ENCODE results near the gene FAM107B.
"Not testable (repeated sequence)": the region's sequence is repeated elsewhere in the genome, so short reads cannot be mapped to it uniquely, and the experiment has no call there.

FAM107B gene

DNA sequence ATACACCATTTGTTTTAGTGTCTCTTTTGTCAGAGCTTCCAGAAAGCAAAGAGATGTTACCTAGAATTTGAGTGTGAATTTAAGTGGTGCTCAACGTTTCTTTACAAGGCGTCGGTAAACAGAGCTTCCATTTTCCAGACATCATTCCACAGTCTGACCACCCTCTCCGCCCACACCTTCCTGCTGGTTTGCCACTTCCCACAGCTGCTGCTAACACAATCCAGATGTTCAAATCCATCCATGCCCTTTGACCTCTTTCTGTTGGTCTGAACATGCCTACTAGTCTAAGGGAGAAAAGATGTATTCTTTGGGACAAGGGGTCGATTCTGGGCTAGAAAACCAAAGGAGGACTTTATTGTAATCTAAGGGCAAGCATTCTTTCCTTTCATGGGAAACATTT, 86.1 kb downstream of the FAM107B start:
- DNase-seq, result no peak

DNA sequence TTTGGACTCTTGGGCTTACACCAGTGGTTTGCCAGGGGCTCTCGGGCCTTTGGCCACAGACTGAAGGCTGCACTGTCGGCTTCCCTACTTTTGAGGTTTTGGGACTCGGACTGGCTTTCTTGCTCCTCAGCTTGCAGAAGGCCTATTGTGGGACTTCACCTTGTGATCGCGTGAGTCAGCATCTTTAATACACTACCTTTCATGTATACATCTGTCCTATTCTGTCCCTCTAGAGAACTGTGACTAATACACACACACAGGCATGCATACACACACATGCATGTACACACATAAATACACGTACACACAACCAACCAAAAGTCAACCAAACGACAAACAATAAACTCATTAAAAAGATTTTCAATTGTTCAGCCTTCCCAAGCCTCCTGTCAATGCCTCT, 86.5 kb downstream of the FAM107B start:
- DNase-seq, result not testable (repeated sequence)

DNA sequence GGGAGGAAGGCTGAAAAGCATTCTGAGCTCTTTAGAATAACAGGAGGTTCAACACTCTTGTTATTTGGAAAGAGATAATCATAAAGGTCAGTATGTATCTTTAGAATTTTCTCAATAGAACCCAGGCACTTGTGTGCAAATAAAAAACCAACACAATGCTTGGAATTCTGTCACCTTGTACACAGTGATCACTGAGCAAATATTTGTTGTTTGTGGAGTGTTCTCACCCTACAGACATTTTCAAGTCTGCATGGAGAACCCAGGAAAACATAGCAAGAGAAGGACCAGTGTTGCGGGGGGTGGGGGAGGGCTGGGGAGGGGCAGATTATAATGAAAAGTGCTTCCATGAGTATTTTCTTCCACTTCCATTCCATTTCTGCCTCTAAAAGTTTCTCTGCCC, 87.4 kb downstream of the FAM107B start:
- DNase-seq, result no peak

DNA sequence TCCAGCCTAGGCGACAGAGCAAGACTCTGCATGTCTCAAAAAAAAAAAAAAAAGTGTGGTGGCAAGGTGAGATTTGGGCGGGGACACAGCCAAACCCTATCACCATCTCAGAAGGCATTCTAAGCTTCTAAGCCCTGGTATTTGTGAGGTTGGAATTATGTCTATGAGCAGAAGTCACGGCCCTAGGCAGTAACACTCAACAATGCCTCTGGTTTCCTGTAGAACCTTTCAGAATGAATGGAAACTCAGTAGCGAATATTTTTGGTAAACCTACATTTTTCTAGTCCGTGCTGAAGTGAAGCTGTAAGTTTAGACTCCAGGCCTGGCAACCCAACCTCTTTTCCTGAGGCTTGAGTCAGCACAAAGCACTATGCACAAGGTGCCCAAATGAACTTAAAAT, 88.3 kb downstream of the FAM107B start:
- DNase-seq, result no peak

DNA sequence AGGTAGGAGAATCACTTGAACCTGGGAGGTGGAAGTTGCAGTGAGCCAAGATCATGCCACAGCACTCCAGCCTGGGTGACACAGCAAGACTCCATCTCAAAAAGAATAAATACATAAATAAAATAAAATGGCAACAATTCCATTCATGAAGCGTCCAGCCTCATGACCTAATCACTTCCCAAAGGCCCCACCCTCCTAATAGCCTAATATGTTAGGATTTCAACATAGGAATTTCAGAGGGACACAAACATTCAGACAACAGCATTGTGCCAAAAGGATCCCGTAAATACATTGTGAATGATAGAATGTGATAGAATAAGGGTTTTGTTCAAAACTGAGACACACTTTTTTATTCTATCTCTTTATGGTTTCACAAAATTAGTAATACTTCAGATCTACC, 90.3 kb downstream of the FAM107B start:
- DNase-seq, result no peak

DNA sequence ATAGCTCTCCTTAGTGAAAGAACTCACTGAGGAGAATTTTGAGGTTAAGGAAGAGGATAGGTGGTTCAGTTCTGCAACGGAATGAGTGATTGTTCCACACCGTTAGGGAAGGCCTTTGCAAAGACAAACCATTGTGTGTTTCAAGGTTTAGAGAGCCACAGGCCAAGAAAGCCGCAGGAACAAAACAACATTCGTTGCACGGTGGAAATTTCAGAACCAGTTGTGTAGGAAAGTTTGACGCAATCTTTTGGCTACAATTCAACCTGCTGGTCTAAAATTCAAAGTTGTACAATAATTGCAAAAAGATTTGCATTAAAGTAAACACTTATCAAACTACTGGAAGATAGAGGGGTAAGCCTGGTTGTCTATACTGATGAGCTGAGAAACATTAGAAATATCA, 91.4 kb downstream of the FAM107B start:
- no peak for DNase-seq

DNA sequence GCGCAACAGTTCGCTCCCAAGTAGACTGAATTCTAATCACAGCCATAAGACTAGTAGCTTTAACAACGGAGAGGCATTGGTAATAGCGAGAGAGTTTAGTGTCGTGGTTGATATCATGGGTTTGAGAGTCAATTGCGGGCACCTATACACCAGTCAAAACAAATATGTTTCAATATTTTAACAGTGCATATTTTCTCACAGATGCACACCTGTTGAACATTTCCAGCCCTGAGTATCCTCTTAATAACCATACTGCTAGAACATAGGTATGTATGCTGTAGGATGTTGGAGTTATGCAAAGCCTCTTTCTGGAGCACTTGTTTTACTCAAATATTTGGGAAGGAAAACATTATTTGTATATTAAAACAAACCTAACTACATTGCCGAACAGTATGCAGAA, 92.9 kb downstream of the FAM107B start:
- no peak for DNase-seq

DNA sequence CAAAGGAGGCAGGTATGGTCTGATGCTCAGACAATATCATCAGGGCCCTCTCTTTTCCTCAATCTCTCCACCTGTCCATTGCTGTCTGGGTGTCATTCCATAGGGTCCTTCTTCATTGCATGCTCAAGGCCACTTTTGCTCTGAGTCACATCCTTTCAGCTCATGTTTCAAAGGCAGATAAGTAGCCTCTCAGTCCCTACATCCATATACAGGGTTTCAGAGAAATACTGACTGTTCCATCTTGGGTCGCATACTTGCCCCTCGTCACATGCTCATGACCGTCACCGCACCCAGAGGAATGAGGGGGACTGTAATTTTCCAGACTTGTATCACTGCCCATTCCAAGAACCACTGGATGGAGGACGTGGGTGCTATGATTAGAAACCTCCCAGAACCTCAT, 93.4 kb downstream of the FAM107B start:
- DNase-seq, result no peak

DNA sequence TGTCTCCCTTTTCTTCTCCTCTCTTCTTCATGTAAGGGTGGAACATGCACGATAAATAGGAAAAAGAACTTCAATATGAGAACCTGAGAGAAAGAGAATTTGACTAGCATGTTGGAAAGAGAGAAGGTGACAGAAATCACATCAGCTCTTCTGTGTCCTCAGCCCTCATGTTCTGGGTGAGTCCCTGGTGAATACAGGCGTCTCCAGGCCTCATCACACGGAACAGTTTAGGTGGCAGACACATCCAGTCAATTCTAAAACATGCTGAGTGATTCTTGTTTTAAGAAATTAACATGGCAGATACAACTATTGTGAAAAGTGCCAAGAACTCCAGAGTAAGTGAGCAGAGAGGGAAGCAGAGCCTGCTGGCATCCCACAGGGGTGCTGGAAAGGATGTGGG, 96.1 kb downstream of the FAM107B start:
- no peak for DNase-seq

DNA sequence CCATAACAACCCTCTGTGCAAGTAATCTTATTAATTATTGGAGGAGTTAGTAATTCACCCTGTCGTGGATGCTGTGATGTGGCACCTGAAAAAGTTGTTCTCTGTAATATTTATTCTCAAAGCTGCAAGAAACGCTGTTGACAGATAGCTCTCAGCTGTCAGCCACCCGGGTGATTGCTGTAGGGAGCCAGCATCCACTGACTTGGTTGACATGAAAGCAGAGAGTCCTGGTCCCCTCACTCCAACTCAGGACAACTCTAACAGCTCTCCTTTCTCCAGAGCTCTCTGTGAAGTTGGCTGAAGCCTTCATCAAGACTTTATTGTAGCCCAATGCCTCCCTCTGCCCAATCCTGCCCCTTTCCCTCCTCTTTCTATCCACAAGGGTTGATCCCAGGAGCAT, 98.0 kb downstream of the FAM107B start:
- no peak for DNase-seq

DNA sequence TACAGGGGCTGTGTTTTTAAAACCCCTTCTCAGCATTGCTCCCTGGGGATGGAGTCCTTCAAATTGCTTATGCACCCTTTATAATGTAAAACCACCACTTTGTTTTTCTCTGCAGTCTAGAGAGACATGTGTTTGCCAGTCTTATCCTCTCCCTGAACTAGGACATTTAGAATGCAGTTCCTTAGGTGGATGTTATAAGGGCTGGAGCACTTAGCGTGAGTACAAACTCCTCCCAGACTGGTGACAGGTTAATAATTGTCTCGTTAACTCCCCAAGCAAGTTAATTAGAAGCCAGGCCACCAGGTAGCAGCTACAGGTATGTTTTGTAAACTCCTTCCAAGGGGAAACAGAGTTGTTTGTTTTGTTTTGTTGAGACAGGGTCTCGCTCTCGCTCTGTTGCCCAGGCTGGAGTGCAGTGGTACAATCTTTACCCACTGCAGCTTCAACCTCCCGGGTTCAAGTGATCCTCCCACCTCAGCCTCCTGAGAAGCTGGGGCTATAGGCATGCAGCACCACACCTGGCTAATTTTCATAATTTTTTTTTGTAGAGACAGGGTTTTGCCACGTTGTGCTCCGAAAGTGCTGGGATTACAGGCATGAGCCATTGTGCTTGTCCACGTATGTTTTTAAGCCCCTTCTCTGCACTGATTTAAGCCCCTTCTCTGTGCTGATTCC, 100.2 kb downstream of the FAM107B start:
- DNase-seq, result no peak

DNA sequence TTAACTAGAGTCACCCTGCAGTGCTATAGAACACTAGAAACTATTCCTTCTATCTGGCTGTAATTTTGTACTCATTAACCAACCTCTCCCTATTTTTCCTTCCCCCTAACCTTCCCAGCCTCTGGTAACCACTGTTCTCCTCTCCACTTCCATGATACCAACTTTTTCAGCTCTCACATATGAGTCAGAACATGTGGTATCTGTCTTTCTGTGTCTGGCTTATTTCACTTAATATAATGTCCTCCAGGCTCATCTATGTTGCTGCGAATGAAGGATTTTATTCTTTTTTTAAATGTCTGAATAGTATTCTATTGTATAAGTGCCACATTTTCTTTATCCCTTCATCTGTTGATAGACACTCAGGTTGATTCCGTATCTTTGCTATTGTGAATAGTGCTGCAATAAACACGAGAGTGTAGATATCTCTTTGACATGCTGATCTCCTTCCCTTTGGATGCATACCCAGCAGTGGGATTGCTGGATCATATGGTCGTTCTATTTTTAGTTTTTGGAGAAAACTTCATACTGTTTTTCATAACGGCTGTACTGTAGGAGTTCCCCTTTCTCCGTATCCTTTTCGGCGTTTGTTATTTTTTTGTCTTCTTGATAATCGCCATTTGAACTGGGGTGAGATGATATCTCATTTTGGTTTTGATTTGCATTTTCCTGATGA, 101.4 kb downstream of the FAM107B start:
- DNase-seq, result no peak

DNA sequence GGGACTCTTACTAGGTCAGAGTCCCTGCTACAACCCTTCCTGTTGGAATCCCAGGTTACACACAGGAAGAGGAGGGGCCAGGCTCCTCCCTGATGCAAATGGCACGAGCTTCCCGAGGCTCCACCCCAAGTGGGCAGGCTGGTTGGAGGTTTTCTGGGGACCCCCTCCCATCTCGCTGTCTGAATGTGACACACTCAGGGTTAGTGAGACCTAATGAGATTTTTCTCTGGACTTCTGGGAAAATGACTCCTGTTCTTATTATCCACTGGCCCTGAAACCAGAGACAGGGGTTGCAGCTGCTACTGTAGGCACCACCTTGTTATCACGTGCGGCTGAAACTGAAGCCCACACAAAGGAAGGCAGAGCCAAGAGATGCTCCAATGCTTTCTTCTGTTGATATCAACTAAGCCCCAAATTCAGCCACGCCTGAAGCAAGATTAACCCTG, 103.3 kb downstream of the FAM107B start:
- peak; percentile 89 for DNase-seq

DNA sequence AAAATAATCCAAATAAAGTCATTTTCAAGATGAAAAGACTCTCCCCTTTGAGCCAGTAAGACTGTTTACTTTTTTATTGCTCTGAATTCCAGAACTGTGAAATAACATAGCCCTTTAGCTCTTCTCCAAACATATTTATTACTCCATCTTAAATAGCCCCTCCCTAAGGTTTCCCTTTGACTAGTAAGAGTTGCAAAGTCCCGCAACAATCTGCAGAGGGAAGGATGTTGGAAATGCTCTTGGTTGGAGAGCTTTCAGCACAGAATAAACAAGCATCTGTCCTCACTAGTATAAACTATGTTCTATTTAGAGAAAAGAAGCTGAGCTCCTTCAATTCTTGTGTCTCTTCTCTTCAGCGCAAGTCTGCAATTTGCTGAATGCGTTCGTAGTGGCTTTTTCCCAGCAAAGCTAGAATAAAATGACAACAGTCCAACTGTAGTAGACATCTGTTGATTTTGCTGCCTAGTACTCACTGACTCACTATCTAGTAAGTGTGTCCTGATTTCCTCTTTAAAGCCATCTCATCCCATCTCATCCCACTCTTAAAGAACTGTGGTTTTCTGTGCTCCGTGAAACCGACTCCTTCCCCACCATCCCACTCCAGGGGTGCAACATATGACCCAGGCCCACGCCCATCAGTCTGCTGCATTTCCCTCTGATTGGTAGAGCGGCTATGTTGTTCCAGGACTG, 104.0 kb downstream of the FAM107B start:
- no peak for DNase-seq

DNA sequence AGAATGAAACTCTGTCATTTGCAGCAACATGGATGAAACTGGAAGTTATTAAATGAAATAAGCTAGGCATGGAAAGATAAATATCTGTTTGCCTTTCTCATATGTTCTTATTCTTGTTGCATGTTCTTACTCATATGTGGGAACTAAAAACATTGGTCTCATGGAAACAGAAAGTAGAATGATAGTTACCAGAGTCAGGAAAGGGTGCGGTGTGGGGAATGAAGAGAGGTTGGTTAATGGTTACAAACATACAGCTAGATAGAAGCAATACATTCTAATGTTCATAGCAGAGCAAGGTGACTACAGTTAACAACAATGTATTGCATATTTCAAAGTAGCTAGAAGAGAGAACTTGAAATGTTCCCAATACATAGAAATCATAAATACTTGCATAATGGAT, 105.1 kb downstream of the FAM107B start:
- DNase-seq, result no peak

DNA sequence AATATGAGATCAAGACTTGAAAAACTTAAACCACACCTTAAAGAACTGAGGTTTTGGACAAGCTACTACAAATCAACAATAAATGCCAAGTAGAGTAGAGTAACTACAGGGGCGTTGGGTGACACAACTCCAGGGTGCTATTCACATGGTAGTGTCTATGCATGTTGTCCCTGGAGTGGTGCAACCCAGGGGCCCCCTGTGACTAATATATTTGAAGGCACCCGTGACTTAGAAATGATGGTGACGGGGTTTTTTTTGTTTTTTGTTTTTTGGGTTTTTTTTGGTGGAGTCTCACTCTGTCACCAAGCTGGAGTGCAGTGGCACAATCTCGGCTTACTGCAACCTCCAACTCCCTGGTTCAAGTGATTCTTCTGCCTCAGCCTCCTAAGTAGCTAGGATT, 106.9 kb downstream of the FAM107B start:
- no peak for DNase-seq

DNA sequence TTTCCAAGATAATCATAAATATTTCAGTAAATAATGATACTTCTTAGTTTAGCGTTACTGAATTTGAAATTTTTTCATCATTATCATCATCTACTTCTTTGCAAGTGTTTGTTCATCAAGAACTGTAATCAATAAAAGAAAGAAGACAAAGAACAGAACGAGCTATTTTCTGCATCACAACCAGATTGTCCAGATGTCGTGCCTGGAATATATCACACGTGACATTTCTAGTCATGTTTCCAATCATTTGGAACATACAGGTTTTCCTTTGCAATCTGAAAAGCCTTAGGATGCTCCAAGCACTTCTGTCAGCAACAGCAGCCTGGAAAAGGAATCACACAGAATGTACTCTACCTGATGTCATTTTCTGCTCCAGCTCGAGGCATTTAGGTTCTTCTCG, 107.4 kb downstream of the FAM107B start:
- no peak for DNase-seq

DNA sequence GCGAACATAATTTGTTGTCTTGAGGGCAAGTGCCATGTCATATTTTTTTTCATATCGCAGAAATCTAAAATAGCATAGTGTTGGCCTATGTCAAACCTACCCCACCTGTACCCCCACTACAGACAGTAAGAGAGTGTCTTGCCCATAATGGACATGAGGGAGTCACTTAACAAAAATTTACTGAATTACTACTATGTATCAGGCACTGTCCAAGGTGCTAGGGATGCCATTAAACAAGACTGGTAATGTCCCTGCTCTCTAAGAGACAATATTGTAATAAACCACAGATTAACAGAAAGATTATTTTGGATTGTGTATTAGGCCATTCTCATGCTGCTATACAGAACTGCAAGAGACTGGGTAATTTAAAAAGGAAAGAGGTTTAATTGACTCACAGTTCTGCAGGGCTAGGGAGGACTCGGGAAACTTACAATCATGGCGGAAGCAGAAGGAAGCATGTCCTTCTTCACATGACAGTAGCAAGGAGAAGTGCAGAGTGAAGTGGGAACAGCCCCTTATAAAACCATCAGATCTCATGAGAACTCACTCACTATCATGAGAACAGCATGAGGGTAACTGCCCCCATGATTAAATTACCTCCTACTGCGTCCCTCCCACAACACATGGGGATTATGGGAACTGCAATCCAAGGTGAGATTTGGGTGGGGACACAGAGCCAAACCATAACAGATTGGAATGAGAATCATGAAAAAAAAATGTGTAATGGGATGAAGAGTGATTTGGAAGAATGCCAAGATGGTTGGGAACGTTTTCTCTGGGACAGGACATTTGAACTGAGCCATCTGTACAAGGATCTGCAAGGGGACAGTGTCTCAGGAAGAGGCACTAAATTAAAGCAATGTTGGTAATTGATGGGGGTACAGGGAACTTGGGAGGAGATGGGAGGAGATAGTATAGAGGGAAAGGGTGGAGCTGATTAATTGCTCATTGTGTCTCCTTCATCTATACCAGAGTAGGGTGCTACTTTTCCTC, 108.5 kb downstream of the FAM107B start:
- no peak for DNase-seq

DNA sequence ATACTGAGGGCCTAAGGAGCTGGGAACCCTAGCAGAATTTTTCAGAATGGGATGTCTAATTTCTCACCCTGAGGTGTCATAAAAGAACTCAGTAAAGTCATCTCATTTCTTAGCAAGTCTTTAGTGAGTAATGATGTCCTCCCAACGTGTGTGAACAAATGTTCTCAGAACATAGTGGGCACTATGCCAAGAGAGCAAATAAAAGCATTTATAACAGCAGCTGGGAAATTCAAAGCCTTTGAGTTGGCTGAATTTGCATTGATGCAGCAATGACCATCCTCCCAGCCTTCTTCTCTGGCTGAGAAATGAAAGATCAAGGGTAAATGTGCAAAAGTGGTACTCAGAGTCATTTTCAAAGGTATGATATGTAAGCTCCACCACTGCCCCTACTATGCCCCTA, 109.4 kb downstream of the FAM107B start:
- DNase-seq, result no peak

DNA sequence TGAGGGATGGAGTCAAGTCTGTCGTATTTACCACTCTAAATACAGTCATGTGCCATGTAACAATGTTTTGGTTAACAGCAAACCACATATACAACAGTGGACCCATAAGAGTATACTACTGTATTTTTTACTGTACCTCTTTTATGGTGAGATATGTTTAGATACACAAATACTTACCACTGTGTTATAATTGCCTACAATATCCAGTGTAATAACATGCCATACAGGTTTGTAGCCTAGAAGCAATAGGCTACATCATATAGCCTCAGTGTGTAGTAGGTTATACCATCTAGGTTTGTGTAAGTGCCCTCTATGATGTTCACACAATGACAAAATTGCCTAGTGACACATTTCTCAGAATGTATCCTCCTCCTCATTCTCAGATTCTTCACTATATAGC, 110.4 kb downstream of the FAM107B start:
- DNase-seq, result no peak

DNA sequence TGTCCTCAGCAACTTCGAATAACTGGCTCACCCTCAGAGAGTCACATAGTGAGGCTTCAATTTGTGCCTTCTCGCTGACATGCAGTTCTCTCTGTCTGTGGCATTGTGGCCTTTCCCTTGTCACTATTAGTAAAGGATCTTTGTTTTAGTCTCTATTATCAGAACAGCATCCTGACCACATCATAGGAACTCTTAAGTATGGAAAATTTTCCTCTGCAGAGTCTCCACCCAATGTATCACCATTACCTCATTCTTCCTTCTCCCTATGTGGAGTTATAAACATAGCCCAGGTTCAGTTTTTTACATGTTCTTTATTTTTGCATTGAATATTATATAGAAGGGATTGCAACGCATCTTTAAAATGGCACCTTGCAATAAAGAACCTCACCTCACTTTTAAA, 112.9 kb downstream of the FAM107B start:
- DNase-seq, result no peak

DNA sequence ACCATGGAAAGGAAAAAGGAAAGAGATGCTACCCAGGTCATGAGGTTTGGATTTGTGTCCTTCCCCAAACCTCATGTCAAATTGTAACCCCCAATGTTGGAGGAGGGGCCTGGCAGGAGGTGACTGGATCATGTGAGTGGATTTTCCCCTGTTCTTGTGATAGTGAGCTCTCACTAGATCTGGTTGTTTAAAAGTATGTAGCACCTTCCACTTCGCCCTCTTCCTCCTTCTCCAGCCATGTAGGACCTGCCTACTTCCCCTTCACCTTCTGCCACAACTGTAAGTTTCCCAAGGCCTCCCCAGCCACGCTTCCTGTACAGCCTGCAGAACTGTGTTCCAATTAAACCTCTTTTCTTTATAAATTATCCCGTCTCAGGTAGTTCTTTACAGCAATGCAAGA, 113.9 kb downstream of the FAM107B start:
- DNase-seq, result no peak

DNA sequence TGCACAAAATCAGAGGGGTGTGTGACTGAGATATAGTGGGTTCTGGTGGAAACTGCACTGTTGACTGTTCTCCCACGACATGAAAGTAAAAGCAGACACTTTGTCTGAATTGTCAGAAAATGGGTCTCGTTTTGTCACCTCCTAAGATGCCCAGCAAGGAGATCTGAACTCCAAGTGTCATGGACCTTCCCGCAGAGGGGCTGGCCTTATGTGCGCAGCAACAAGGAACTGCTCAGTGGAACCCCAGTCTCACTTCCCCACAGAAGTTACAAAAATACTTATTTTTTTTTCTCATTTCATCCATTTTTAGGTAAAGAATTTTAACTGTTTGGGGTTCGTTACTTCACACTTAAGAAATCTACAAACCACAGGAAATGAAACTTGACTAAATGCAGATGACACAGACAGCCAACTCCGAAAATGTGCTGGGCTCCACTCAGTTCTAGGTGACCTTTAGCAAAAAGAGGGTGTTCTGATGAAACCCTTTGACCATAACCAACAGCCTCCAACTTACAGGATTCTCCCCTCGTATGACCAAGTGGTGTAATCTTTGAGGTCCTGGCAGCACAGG, 115.0 kb downstream of the FAM107B start:
- DNase-seq, result no peak
